Suppressor macrophage treated with lipopolysaccharide for 4 hours (primary cell): Measurements from ENCODE around the gene PRR23E.
A peak's percentile ranks its signal among the peaks of the same experiment; 100 is the strongest.

Experiments used
- DNase-seq: peaks from one replicate; pipeline ENCODE4 v3.0.0-alpha.2; 2020

Gene PRR23E

DNA sequence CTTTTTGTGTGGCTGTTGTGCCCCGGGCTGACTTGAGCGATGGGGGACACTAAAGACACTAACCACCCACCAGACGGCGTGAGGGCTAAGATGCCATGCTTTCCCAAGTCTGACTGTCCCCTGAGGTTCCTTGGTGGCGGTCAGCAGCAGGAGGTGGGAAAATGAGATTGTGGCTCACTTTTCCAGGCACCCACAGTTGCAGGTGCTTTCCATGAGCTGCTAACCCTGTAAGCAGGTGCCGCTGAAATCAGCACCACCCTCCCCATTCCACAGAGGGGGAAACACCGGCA lies 17.7 kb downstream of the PRR23E start:
- DNase-seq: no peak

- no peak for DNase-seq
Measured at GRCh38 chr3:127211118-127212060, 18.5 kb downstream of the PRR23E start.

DNA sequence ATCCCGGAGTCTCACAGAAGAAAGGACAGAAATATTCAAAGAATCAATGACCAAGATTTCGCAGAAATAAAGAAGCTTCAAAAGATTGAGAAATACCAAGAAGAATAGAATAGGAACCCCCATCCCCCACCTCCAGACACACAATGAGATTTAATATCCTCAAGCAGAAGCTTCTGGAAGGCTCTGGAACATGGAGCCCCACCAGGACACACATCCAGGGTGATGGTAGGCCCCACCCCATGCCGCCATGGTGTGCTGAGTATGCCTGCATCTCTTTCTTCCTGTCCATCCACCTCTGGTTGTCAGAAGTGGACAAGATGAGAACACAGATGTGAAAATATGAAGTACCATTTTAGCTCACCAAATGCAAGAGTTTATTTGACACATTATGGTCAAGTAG lies 19.3 kb downstream of the PRR23E start:
- no peak for DNase-seq

DNA sequence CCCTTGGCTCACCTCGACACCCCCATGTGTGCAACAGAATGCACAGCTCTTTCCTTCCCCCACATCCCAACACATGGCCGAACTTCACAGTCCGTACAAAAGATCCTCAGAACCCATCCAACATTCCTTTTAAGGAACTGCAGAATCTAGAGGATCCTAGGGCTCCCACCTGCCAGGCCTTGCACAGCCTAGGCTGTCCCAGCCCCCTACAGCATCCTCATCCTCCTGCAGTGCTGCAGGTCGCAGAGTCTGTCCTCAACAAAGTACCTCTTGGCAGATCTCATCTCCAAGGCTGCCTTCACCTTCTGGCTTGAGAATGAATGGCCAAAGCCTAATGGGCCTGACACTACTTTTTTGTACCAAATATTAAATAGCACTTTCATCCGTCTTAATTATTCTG lies 19.8 kb downstream of the PRR23E start:
- DNase-seq: no peak

GRCh38 chr3:127213381-127213918 lies 20.5 kb downstream of the PRR23E start:
- DNase-seq: no peak

DNA sequence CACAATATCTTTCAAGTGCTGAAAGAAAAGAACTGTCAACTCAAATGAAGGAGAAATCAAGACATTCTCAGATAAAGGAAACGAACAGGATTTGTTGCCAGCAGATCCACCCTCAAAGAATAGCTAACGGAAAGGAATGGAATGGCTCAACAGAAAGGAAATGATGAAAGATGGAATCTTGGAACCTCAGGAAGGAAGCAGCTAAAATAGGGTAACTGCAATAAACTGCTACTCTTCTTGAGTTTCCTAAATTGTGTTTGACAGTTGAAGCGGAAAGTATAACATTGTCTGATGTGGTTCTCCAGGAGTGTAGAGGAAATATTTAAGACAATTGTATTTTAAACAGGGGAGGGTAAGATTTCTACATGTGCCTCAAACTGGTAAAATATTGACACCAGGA lies 22.0 kb downstream of the PRR23E start:
- no peak for DNase-seq

GRCh38 chr3:127215714-127216414 lies 22.9 kb downstream of the PRR23E start:
- DNase-seq: peak; percentile 16

DNA sequence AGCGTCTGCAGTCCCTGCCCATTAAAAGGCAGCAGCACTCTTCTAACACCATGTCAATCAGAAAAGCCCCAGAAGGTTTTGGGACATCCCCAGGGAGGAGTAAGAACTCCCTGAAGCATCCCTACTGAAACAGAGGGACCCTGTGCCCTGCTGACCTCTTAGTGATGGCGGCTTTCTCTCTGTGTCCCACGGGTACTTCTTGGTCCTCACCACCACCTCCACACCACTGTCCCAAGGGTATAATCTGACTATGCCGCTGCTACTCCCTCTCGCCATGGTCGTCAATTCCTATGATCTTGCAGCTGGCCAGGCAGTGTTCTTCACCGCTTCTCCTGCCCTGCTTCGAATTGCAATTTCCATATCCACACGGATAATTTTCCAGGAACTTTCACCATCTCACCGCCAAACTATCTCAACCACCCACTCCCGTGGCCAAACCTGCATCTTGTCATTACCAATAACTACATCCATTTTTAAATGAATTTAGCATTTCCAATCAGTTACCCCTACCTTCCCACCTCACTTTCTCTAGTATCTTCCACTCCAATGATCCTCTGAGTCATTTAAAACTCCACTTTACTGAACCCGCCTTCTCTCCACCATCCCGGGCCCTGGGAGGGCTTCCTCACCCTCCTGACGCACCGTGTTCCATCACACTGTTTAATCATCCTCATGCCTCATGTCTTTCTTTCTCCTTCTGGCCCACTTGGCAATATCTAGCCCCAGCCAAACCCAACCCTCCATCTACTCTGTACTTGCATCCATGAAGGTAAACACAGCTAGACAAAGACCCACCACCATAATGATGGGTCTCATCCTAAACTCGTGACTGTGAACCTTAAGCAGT lies 23.7 kb downstream of the PRR23E start:
- DNase-seq: no peak

- no peak for DNase-seq
Measured at GRCh38 chr3:127217596-127218453, 24.9 kb downstream of the PRR23E start.

GRCh38 chr3:127218454-127218922 lies 25.6 kb downstream of the PRR23E start:
- no peak for DNase-seq

DNA sequence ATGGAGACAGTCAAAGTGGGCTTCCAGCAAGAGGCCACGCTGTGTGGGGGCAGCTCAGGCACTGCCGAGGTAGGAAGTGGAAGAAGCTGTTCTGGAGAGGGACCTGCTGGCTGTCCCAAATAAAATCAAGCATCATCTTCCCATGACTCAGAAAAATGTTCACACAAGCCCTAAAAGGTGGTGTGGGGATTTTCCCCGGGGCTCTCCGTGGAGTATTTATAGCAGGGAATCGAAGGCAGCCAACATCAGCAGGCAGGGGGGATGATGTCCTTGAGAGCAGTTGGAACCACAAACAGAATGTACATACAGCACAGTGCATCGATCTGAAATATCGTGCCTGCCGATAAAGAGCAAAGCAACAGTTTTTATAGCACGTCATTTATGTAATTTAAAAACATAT lies 27.6 kb downstream of the PRR23E start:
- no peak for DNase-seq

GRCh38 chr3:127221037-127221436 lies 28.1 kb downstream of the PRR23E start:
- no peak for DNase-seq

DNA sequence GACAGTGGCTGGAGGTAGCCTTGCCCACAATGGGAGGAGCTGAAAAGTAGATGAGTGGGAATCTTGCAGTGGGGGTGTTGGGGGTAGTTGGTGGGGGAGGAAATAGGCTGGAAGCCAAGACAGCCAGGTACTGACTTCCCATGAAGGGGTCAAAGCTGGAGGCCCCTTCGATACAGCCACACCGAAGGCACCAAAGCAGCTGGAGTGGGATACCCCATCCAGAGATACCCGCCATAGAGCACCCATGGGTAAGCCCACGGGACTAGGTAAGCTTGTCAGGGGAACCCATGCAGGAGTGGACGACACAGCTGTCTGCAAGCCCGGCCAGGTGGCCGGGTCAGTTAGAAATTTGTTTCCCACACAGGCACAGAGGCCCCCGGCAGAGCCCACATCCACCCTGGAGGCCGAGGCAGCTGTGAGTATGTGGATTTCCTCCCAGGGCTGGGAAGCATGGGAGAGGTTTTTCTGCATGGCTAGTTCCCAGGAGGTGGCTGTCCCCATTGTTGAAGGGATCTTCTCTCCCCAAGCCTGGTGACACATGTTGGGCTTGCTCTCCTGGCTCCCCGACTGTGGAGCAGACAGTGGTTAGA lies 28.6 kb downstream of the PRR23E start:
- no peak for DNase-seq

DNA sequence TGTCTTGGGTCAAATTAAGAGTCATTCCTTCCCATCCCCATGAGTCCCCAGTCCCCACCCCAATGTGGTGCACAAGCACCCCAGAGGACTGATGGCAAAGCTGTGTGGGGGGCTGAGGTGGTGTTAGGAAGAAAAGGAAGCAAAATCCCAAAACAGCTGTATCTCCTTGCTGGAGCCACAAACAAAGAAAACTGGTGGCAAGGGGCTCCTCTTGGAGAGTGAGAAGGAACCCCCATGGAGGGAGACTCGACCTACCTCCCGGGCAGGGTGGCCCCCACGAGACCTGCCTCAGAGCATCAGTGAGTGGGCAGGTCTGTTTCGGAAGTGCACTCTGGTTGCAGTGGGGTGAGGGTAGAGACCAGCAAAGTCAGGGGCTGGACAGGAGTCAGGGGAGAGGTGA lies 29.2 kb downstream of the PRR23E start:
- no peak for DNase-seq

GRCh38 chr3:127222664-127223063 lies 29.7 kb downstream of the PRR23E start:
- DNase-seq: no peak

GRCh38 chr3:127224118-127224517 lies 31.2 kb downstream of the PRR23E start:
- DNase-seq: peak; percentile 22

DNA sequence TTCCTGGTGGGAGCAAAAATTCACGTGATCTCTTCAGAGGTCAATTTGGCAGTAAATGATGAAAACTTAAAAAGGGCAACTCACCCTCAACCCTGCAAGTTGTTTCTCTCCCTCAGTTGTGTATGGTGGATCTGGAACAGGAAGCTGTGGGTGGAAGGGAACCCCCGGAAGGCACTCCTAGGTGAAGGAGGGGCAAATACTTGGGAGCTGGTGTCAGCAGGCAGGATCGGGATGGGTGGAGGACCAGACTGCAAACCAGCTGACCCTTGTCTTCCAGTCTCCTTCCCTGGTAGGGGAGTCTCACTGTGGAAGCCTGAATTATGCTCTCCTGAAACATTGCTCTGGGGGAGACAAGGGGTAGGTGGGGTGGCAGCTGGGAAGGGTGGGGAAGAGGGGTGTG lies 33.5 kb downstream of the PRR23E start:
- no peak for DNase-seq

- no peak for DNase-seq
Measured at GRCh38 chr3:127226946-127227842, 34.3 kb downstream of the PRR23E start.

DNA sequence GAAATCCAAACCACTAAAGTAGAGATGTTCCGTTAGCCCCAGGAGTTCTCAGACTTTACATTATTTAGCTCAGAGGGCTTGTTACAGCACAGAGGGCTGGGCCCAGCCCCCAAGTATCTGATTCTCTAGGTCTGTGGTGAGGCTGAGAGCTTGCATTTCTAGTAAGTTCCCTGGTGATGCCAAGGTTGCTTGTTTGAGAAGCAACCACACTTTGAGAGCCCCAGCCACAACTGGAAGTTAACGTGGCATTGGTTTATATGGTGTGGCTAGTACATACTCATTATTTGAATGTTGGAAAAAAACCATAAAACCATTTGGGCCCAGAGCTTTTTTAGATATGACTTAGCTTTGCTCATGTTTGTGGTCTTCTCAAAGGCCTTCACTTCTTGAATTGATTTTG lies 35.9 kb downstream of the PRR23E start:
- DNase-seq: no peak

DNA sequence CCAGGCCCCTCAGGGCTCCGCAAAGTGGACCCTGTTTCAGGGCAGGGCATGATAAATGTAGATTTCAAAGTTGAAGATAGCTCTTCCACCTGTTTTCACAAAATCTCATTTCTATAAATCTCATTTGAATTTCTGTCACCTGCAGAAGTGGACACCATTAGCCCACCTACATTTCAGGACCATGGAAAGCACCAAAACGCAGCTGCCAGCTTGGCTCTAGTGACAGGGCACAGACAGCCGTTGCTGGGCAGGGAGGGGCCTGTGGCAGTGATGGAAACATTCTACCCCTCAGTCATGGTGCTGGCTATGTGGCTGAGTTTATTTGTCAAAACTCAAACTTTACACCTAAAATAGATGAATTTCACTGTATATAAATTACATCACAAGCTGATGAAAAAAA lies 40.4 kb downstream of the PRR23E start:
- no peak for DNase-seq

- no peak for DNase-seq
Measured at GRCh38 chr3:127234778-127235177, 41.8 kb downstream of the PRR23E start.
